ENCODE results near the gene LEF1.

LEF1 gene

GRCh38 chr4:108107101-108107500, 61.6 kb downstream of the LEF1 start:
- Histone ChIP-seq H3K4ac (ENCODE audit: low read depth, low read length) (no peak overlapping the region), H2AK5ac (ENCODE audit: low read length) (no peak overlapping the region), H3K18ac (ENCODE audit: low read length) (no peak overlapping the region), H4K8ac (ENCODE audit: low read depth, low read length) (no peak overlapping the region), H3K9ac (ENCODE audit: low read length) (no peak overlapping the region), H3K56ac (ENCODE audit: low read length) (no peak overlapping the region), H2BK15ac (replicated peaks; ENCODE audit: low read depth) (no peak overlapping the region), H3K23ac (ENCODE audit: low read length) (no peak overlapping the region), H3K36me3 (ENCODE audit: control insufficient read depth, insufficient read depth, low read length) (no peaks in the 10 kb centered on the region), H3K27ac (ENCODE audit: low read depth, low read length) (no peak overlapping the region), H3K4me3 (ENCODE audit: low read length) (no peak overlapping the region), H4K5ac (ENCODE audit: low read length) (no peak overlapping the region), H2BK5ac (ENCODE audit: low read length) (no peak overlapping the region), H3K79me1 (ENCODE audit: low read length) (peaks cover 4% of the 10 kb centered on the region), H3K4me1 (ENCODE audit: control insufficient read depth, low read depth, low read length) (peaks cover 8% of the 10 kb centered on the region), H3K27me3 (ENCODE audit: insufficient read depth, low read length, poor library complexity) (no peaks in the 10 kb centered on the region), H3K4me2 (ENCODE audit: low read length) (no peak overlapping the region), H3K79me2 (ENCODE audit: control insufficient read depth, insufficient read depth, low read length) (no peaks in the 10 kb centered on the region), H2BK120ac (ENCODE audit: low read depth, low read length) (no peak overlapping the region)
- DNase-seq: no peak
- no CpG with 5 or more reads among the region's 4 CpGs for WGBS (ENCODE audit: extremely low coverage, insufficient coverage, low lambda C conversion rate)

GRCh38 chr4:108106186-108106585, 62.5 kb downstream of the LEF1 start:
- Histone ChIP-seq H2BK120ac (ENCODE audit: low read depth, low read length) (no peak overlapping the region), H3K4ac (ENCODE audit: low read depth, low read length) (no peak overlapping the region)

GRCh38 chr4:108103099-108103862, 65.5 kb downstream of the LEF1 start:
- no peak overlapping the region for H3K4me2 ChIP-seq (ENCODE audit: low read length)

More at GRCh38 chr4:108106186-108106585, 62.5 kb downstream of the LEF1 start:
- H3K36me3 ChIP-seq (ENCODE audit: control insufficient read depth, insufficient read depth, low read length): no peaks in the 10 kb centered on the region
- no peak overlapping the region for H3K27ac ChIP-seq (ENCODE audit: low read depth, low read length)
- no peak overlapping the region for H3K18ac ChIP-seq (ENCODE audit: low read length)
- H3K79me1 ChIP-seq (ENCODE audit: low read length): peaks cover 4% of the 10 kb centered on the region
- H4K8ac ChIP-seq (ENCODE audit: low read depth, low read length): no peak overlapping the region
- H3K56ac ChIP-seq (ENCODE audit: low read length): no peak overlapping the region
- DNase-seq: no peak
- no CpG with 5 or more reads among the region's 3 CpGs for whole genome bisulfite sequencing (ENCODE audit: extremely low coverage, insufficient coverage, low lambda C conversion rate)
- H3K27me3 ChIP-seq (ENCODE audit: insufficient read depth, low read length, poor library complexity): no peaks in the 10 kb centered on the region
- no peak overlapping the region for H4K5ac ChIP-seq (ENCODE audit: low read length)
- H3K4me3 ChIP-seq (ENCODE audit: low read length): no peak overlapping the region
- no peak overlapping the region for H3K23ac ChIP-seq (ENCODE audit: low read length)
- peaks cover 8% of the 10 kb centered on the region for H3K4me1 ChIP-seq (ENCODE audit: control insufficient read depth, low read depth, low read length)
- H3K4me2 ChIP-seq (ENCODE audit: low read length): no peak overlapping the region
- H2BK15ac ChIP-seq (replicated peaks; ENCODE audit: low read depth): no peak overlapping the region
- no peak overlapping the region for H2BK5ac ChIP-seq (ENCODE audit: low read length)
- no peak overlapping the region for H2AK5ac ChIP-seq (ENCODE audit: low read length)
- no peak overlapping the region for H3K9ac ChIP-seq (ENCODE audit: low read length)
- H3K79me2 ChIP-seq (ENCODE audit: control insufficient read depth, insufficient read depth, low read length): no peaks in the 10 kb centered on the region

GRCh38 chr4:108100827-108101226, 67.9 kb downstream of the LEF1 start:
- Histone ChIP-seq H3K27me3 (ENCODE audit: insufficient read depth, low read length, poor library complexity) (no peaks in the 10 kb centered on the region), H2BK5ac (ENCODE audit: low read length) (no peak overlapping the region), H3K56ac (ENCODE audit: low read length) (no peak overlapping the region), H3K4me2 (ENCODE audit: low read length) (no peak overlapping the region), H3K4me3 (ENCODE audit: low read length) (no peak overlapping the region), H3K79me2 (ENCODE audit: control insufficient read depth, insufficient read depth, low read length) (no peaks in the 10 kb centered on the region), H3K27ac (ENCODE audit: low read depth, low read length) (no peak overlapping the region), H3K4ac (ENCODE audit: low read depth, low read length) (no peak overlapping the region), H3K18ac (ENCODE audit: low read length) (no peak overlapping the region), H4K8ac (ENCODE audit: low read depth, low read length) (no peak overlapping the region), H2AK5ac (ENCODE audit: low read length) (no peak overlapping the region), H2BK15ac (replicated peaks; ENCODE audit: low read depth) (no peak overlapping the region), H2BK120ac (ENCODE audit: low read depth, low read length) (no peak overlapping the region), H3K36me3 (ENCODE audit: control insufficient read depth, insufficient read depth, low read length) (no peaks in the 10 kb centered on the region), H4K5ac (ENCODE audit: low read length) (no peak overlapping the region), H3K79me1 (ENCODE audit: low read length) (peaks cover 4% of the 10 kb centered on the region), H3K4me1 (ENCODE audit: control insufficient read depth, low read depth, low read length) (no peaks in the 10 kb centered on the region), H3K23ac (ENCODE audit: low read length) (no peak overlapping the region), H3K9ac (ENCODE audit: low read length) (no peak overlapping the region)
- WGBS (ENCODE audit: extremely low coverage, insufficient coverage, low lambda C conversion rate): no CpG with 5 or more reads among the region's 1 CpG
- no peak for DNase-seq

More at GRCh38 chr4:108103099-108103862, 65.5 kb downstream of the LEF1 start:
- H2AK5ac ChIP-seq (ENCODE audit: low read length): no peak overlapping the region
- DNase-seq: no peak
- no peaks in the 10 kb centered on the region for H3K79me2 ChIP-seq (ENCODE audit: control insufficient read depth, insufficient read depth, low read length)
- H3K9ac ChIP-seq (ENCODE audit: low read length): no peak overlapping the region
- no peak overlapping the region for H3K23ac ChIP-seq (ENCODE audit: low read length)
- no peak overlapping the region for H3K27ac ChIP-seq (ENCODE audit: low read depth, low read length)
- no peak overlapping the region for H3K18ac ChIP-seq (ENCODE audit: low read length)
- H3K27me3 ChIP-seq (ENCODE audit: insufficient read depth, low read length, poor library complexity): no peaks in the 10 kb centered on the region
- peaks cover 4% of the 10 kb centered on the region for H3K79me1 ChIP-seq (ENCODE audit: low read length)
- no peak overlapping the region for H3K56ac ChIP-seq (ENCODE audit: low read length)
- H4K5ac ChIP-seq (ENCODE audit: low read length): no peak overlapping the region
- no peak overlapping the region for H4K8ac ChIP-seq (ENCODE audit: low read depth, low read length)
- H2BK5ac ChIP-seq (ENCODE audit: low read length): no peak overlapping the region
- peaks cover 2% of the 10 kb centered on the region for H3K4me1 ChIP-seq (ENCODE audit: control insufficient read depth, low read depth, low read length)
- 100% methylated on average over 2 of the region's 5 CpGs for WGBS (ENCODE audit: extremely low coverage, insufficient coverage, low lambda C conversion rate)
- no peaks in the 10 kb centered on the region for H3K36me3 ChIP-seq (ENCODE audit: control insufficient read depth, insufficient read depth, low read length)
- H2BK120ac ChIP-seq (ENCODE audit: low read depth, low read length): no peak overlapping the region
- no peak overlapping the region for H3K4me3 ChIP-seq (ENCODE audit: low read length)
- no peak overlapping the region for H3K4ac ChIP-seq (ENCODE audit: low read depth, low read length)
- no peak overlapping the region for H2BK15ac ChIP-seq (replicated peaks; ENCODE audit: low read depth)

- H3K18ac ChIP-seq (ENCODE audit: low read length): no peak overlapping the region
- no CpG with 5 or more reads among the region's 1 CpG for WGBS (ENCODE audit: extremely low coverage, insufficient coverage, low lambda C conversion rate)
- H4K5ac ChIP-seq (ENCODE audit: low read length): no peak overlapping the region
- no peak overlapping the region for H2BK120ac ChIP-seq (ENCODE audit: low read depth, low read length)
- H2BK15ac ChIP-seq (replicated peaks; ENCODE audit: low read depth): no peak overlapping the region
- H3K27ac ChIP-seq (ENCODE audit: low read depth, low read length): no peak overlapping the region
- no peaks in the 10 kb centered on the region for H3K79me2 ChIP-seq (ENCODE audit: control insufficient read depth, insufficient read depth, low read length)
- H3K4ac ChIP-seq (ENCODE audit: low read depth, low read length): no peak overlapping the region
- H3K56ac ChIP-seq (ENCODE audit: low read length): no peak overlapping the region
- H2AK5ac ChIP-seq (ENCODE audit: low read length): no peak overlapping the region
- H3K36me3 ChIP-seq (ENCODE audit: control insufficient read depth, insufficient read depth, low read length): no peaks in the 10 kb centered on the region
- H3K9ac ChIP-seq (ENCODE audit: low read length): no peak overlapping the region
- no peak overlapping the region for H3K4me2 ChIP-seq (ENCODE audit: low read length)
- no peak overlapping the region for H3K23ac ChIP-seq (ENCODE audit: low read length)
- no peaks in the 10 kb centered on the region for H3K4me1 ChIP-seq (ENCODE audit: control insufficient read depth, low read depth, low read length)
- no peak overlapping the region for H3K4me3 ChIP-seq (ENCODE audit: low read length)
- peaks cover 4% of the 10 kb centered on the region for H3K79me1 ChIP-seq (ENCODE audit: low read length)
- no peaks in the 10 kb centered on the region for H3K27me3 ChIP-seq (ENCODE audit: insufficient read depth, low read length, poor library complexity)
- DNase-seq: no peak
- H2BK5ac ChIP-seq (ENCODE audit: low read length): no peak overlapping the region
- H4K8ac ChIP-seq (ENCODE audit: low read depth, low read length): no peak overlapping the region
These were observed 68.9 kb downstream of the LEF1 start for GRCh38 chr4:108099838-108100237.

Data from mesendoderm (in vitro differentiated cells).